ENCODE measurements around the gene FAM124B. TPM values are rescaled to one million over a fixed set of nuclear protein-coding genes. Genes with fewer than 3 reads are reported as not detected.

FAM124B gene
- total and polyA plus RNA-seq, 2 of the 8 experiments (the other 6 are each of a cell fraction or from before 2014, with no cell fraction given), result 2.1 to 2.6 TPM

GRCh38 chr2:224398289-224398688, 3.6 kb downstream of the FAM124B start:
- no peak overlapping the region for H3K4me2 ChIP-seq (ENCODE audit: insufficient read depth in 1 of 2, low read depth in 2 of 2, low read length in 2 of 2)
- H4K20me1 ChIP-seq (replicated peaks in 1 of 2; ENCODE audit: control insufficient read depth in 1 of 2, insufficient read depth in 2 of 2, low read length in 2 of 2), result no peaks in the 10 kb centered on the region
- 78% methylated on average over 3 of the region's 3 CpGs; no CpG with 5 or more reads in 1 of the 2 experiments for WGBS, 2 experiments (ENCODE audit: extremely low coverage in 1 of 2, insufficient coverage in 1 of 2, insufficient read length in 1 of 2, insufficient replicate concordance in 2 of 2, low coverage in 1 of 2, low lambda C conversion rate in 2 of 2, missing lambda C conversion rate in 1 of 2)
- H2BK12ac ChIP-seq (ENCODE audit: low read depth, low read length), result no peak overlapping the region
- H3K18ac ChIP-seq (ENCODE audit: extremely low read depth, low read length), result no peak overlapping the region
- no peak overlapping the region for H2BK20ac ChIP-seq (ENCODE audit: low read length)
- H3K56ac ChIP-seq (replicated peaks; ENCODE audit: insufficient read length, low read depth, low read length), result no peak overlapping the region
- H3K9me3 ChIP-seq (ENCODE audit: insufficient read depth in 2 of 2, low read depth in 1 of 2, low read length in 1 of 2), result no peaks in the 10 kb centered on the region
- no peak overlapping the region for H2BK15ac ChIP-seq (ENCODE audit: low read length)
- no peak for FAIRE-seq
- H3K4ac ChIP-seq (replicated peaks; ENCODE audit: insufficient read length, low read depth, low read length), result no peak overlapping the region
- H4K5ac ChIP-seq (ENCODE audit: insufficient read length, low read depth, low read length), result no peak overlapping the region
- H2BK5ac ChIP-seq (ENCODE audit: low read depth, low read length), result no peak overlapping the region
- no peak overlapping the region for H3K23ac ChIP-seq (ENCODE audit: insufficient read length)
- no peaks in the 10 kb centered on the region for H3K23me2 ChIP-seq (ENCODE audit: low read depth, low read length)
- no peaks in the 10 kb centered on the region for H3K79me2 ChIP-seq (ENCODE audit: control insufficient read depth in 1 of 2, insufficient read depth in 2 of 2, low read length in 2 of 2)
- no peak overlapping the region for H4K91ac ChIP-seq (replicated peaks; ENCODE audit: insufficient read length, low read length)
- H3K36me3 ChIP-seq (ENCODE audit: control insufficient read depth in 2 of 4, insufficient read depth in 4 of 4, low read length in 3 of 4), result no peaks in the 10 kb centered on the region
- no peak overlapping the region for H2BK120ac ChIP-seq (replicated peaks; ENCODE audit: low read depth, low read length)
- no peaks in the 10 kb centered on the region for H3K27me3 ChIP-seq (replicated peaks in 1 of 4; ENCODE audit: control insufficient read depth in 3 of 4, extremely low read depth in 1 of 4, insufficient read depth in 3 of 4, low read length in 3 of 4)
- no peak for DNase-seq (ENCODE audit: low read depth in 1 of 2, low spot score in 2 of 2)
- no peak overlapping the region for H3K9ac ChIP-seq (replicated peaks in 1 of 4; ENCODE audit: extremely low read depth in 1 of 4, low read depth in 3 of 4, low read length in 3 of 4)
- no peak overlapping the region for H4K8ac ChIP-seq (ENCODE audit: extremely low read depth, insufficient read depth, low read length)
- no peak overlapping the region for H3K4me3 ChIP-seq (ENCODE audit: extremely low read depth in 1 of 4, insufficient read depth in 2 of 4, low read depth in 3 of 4, low read length in 4 of 4)
- no peaks in the 10 kb centered on the region; the same call in 1 of the 2 replicates for H3K79me1 ChIP-seq (ENCODE audit: low read depth, low read length)
- H3K4me1 ChIP-seq (replicated peaks in 1 of 4; ENCODE audit: control insufficient read depth in 3 of 4, insufficient read depth in 4 of 4, low read length in 3 of 4), result peaks cover 0 to 2% (median 1%) of the 10 kb centered on the region in 4 experiments; a peak in 2 of 7 replicates
- no peak overlapping the region for H2AK5ac ChIP-seq (ENCODE audit: low read depth, low read length)
- TF ChIP-seq CBX5 (IDR thresholded peaks at IDR 0.05; ENCODE audit: low read depth, low read length), result no peak
- TF ChIP-seq POLR2AphosphoS5 (IDR thresholded peaks at IDR 0.05; ENCODE audit: low read depth, low read length), result no peak
- TF ChIP-seq RAD21 (IDR thresholded peaks at IDR 0.05 in 1 of 2, conservative IDR thresholded peaks at IDR 0.05 in 1 of 2; ENCODE audit: low read depth in 2 of 2, low read length in 2 of 2), result no peak
- TF ChIP-seq TEAD4 (IDR thresholded peaks at IDR 0.05; ENCODE audit: low read depth, low read length), result no peak
- TF ChIP-seq BACH1 (IDR thresholded peaks at IDR 0.05; ENCODE audit: low read length), result no peak
- TF ChIP-seq ASH2L (IDR thresholded peaks at IDR 0.05; ENCODE audit: low read length), result no peak
- no peak for TF ChIP-seq YY1 (IDR thresholded peaks at IDR 0.05; ENCODE audit: low read depth, low read length)
- no peak overlapping the region for H2AFZ ChIP-seq (ENCODE audit: low read length)
- CTCF ChIA-PET (ENCODE audit: partially characterized antibody), result interaction anchor here (1.1 to 1.5 kb wide), 4 partner anchors 11 to 51 kb away, joined by 3 to 6 read pairs (median 3); no protein-coding TSS in a partner anchor
- no peak overlapping the region for H3K27ac ChIP-seq (ENCODE audit: low read depth, low read length)
- POLR2A ChIA-PET (ENCODE audit: partially characterized antibody), result interaction anchor here (0.9 to 1.3 kb wide), 2 partner anchors 11 to 23 kb away, joined by 3 to 4 read pairs; no protein-coding TSS in a partner anchor
- H3K14ac ChIP-seq (ENCODE audit: insufficient read length), result no peak overlapping the region

Measured in H1 (cell line).